ENCODE data around the gene ST8SIA2. TPM values are rescaled to one million over a fixed set of nuclear protein-coding genes. Genes with fewer than 3 reads are reported as not detected.

Gene ST8SIA2, protein sequence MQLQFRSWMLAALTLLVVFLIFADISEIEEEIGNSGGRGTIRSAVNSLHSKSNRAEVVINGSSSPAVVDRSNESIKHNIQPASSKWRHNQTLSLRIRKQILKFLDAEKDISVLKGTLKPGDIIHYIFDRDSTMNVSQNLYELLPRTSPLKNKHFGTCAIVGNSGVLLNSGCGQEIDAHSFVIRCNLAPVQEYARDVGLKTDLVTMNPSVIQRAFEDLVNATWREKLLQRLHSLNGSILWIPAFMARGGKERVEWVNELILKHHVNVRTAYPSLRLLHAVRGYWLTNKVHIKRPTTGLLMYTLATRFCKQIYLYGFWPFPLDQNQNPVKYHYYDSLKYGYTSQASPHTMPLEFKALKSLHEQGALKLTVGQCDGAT
- not detected for total RNA-seq
- not detected for polyA plus RNA-seq
- not detected for total RNA-seq

DNA sequence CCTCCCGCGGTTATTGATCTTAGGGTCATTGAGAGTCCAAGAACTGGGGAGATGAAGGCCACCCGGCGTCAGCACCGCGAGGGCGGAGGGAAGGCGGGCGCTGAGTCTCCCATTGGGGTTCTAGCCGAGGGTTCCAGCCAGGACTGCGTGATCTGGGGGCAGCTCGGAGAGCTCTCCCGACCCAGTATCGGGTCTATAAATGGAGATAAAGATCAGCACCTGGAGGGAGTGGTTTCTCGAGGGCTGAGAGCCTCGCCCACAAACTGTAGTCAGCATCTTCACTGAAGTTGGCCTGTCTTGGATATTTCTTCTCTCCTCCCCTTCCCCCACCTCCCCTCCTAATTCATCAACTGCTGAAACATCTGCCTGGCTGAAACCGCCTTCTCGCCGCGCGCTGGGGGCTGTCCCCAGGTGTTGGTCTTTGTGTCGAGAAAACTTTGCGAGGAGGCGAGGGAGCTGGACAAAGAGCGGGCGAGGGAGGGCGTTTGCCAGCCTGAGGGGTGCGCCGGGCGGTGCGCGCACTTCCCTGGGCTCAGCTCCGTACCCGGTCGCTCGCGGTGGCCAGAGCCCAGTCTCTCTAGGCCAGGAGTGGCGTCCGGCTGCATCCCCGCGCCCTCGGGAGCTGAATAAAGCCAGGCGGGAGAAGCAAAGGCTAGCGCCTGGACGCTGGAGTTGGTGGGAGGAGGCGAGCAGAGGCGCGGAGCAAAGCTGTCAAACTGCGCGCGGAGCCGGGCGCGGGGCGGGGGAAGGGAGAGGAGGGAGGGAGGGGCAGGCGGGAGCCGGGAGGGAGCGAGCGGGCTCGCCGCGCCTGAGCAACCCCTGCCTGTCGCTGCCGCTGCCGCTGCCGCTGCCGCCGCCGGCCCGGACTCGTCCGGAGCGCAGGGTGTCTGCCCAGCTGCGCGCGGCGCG, at the start of gene ST8SIA2:
Gene ST8SIA2, plus strand, starts transcription at position 811 of the 909 bp plus-strand sequence. CDS start 184 bp downstream, outside the sequence.
- Mint-ChIP-seq H3K27ac (no peak within 1 kb of the TSS), H3K27me3 (peaks cover 64 to 87% (median 76%) of the 10 kb centered on the region in 5 donors), H3K36me3 (no peaks in the 10 kb centered on the region), H3K9me3 (peaks cover 0 to 7% (median 0%) of the 10 kb centered on the region in 11 donors), H3K4me1 (peaks cover 2 to 15% (median 6%) of the 10 kb centered on the region in 7 donors), H3K4me3 (peak within 1 kb of the TSS in 2 of 10 donors; percentile 20 to 59)
- Histone ChIP-seq H3K27me3 (ENCODE audit: control insufficient read depth in 2 of 2, insufficient read depth in 2 of 2, low read length in 2 of 2) (peaks cover 0 to 3% of the 10 kb centered on the region in 2 donors), H3K4me3 (ENCODE audit: low read length) (no peak within 1 kb of the TSS), H3K4me1 (ENCODE audit: control insufficient read depth in 2 of 2, insufficient read depth in 2 of 2, low read length in 2 of 2) (no peaks in the 10 kb centered on the region), H3K9me3 (ENCODE audit: control insufficient read depth in 2 of 3, low read length in 3 of 3) (no peaks in the 10 kb centered on the region), H3K27ac (ENCODE audit: low read depth, low read length) (no peak within 1 kb of the TSS), H3K36me3 (ENCODE audit: control insufficient read depth in 2 of 3, insufficient read depth in 3 of 3, low read length in 3 of 3) (no peaks in the 10 kb centered on the region)
- CTCF ChIA-PET, result no interaction called here
- DNase-seq, result no peak
- intact Hi-C loops (cut with micrococcal nuclease), result loop anchor here in 1 of 2 donors (5.0 kb wide), 1 partner anchor 319 kb away; no protein-coding TSS in a partner anchor
- POLR2A ChIA-PET, result no interaction called here
- no peak for ATAC-seq

DNA sequence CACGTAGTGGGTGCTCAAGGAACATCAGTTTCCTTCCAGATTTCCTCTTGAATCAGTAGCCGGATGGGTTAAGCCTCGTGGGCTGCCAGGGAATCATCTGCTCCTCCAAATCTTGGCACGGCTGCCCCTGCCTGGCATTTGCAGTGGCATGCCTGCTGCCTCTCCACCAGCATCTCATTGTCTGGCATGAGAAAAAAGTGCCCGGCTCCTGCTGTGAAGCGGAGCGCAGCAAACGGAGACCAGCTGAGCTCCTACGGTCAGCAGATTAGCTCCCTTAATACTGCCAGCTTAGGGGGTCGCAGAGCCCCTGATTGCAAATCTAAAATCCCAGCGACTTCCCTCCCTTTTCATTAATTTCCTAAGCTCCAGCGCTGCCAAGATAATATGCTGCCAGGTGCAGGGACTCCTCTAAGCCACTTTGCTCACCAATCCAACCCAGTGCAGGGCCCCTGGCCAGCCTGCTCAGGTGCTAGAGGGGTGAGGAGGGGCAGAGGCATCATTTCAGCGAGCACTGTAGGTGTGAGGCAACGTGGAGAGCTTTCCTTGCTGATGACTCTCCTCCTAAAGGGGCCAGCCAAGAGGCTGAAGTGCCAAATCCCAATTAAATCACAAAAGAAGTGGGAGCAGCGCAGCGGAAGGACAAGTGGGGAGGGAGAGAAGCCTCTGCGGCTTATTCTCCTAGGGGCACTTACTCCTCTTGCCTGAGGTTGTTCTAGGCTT, 49.6 kb upstream of the ST8SIA2 start:
- CTCF ChIA-PET, result no interaction called here
- Histone ChIP-seq H3K27me3 (ENCODE audit: control insufficient read depth in 2 of 2, insufficient read depth in 2 of 2, low read length in 2 of 2) (no peaks in the 10 kb centered on the region), H3K4me1 (ENCODE audit: control insufficient read depth in 2 of 2, insufficient read depth in 2 of 2, low read length in 2 of 2) (no peaks in the 10 kb centered on the region), H3K9me3 (ENCODE audit: control insufficient read depth in 2 of 3, low read length in 3 of 3) (no peaks in the 10 kb centered on the region), H3K4me3 (ENCODE audit: low read length) (no peak overlapping the region), H3K36me3 (ENCODE audit: control insufficient read depth in 2 of 3, insufficient read depth in 3 of 3, low read length in 3 of 3) (no peaks in the 10 kb centered on the region), H3K27ac (ENCODE audit: low read depth, low read length) (no peak overlapping the region)
- ATAC-seq (no peak), DNase-seq (no peak)
- no peaks in the 10 kb centered on the region for H3K4me1 Mint-ChIP-seq
- peaks cover 5 to 53% (median 42%) of the 10 kb centered on the region in 5 donors for H3K27me3 Mint-ChIP-seq
- POLR2A ChIA-PET, result no interaction called here
- H3K36me3 Mint-ChIP-seq, result peaks cover 0 to 4% (median 0%) of the 10 kb centered on the region in 5 donors
- peaks cover 0 to 20% (median 3%) of the 10 kb centered on the region in 11 donors for H3K9me3 Mint-ChIP-seq
- H3K27ac Mint-ChIP-seq, result no peak overlapping the region
- no peak overlapping the region for H3K4me3 Mint-ChIP-seq
- intact Hi-C loops (cut with micrococcal nuclease), result no loop called here

DNA sequence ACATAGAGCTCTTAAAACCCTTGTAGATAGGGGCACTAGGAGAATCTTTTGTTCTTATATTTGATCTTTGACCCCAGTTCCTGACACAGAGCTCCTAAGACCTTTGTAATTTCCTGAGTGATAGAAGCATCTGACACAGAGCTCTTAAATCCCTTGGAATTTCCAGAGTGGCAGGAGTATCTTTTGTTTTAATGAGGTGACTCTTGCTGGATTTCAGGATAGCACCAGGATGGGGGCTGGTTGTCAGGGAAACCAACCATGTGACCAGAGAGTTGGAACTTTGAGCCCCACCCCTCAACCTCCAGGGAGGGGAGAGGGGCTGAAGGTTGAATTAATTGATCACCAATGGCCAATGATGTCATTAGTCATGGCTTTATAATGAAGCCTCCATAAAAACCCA, 47.6 kb upstream of the ST8SIA2 start:
- POLR2A ChIA-PET, result no interaction called here
- no peaks in the 10 kb centered on the region for H3K4me1 Mint-ChIP-seq
- no peak for ATAC-seq
- Histone ChIP-seq H3K4me3 (ENCODE audit: low read length) (no peak overlapping the region), H3K27ac (ENCODE audit: low read depth, low read length) (no peak overlapping the region), H3K9me3 (ENCODE audit: control insufficient read depth in 2 of 3, low read length in 3 of 3) (no peaks in the 10 kb centered on the region), H3K4me1 (ENCODE audit: control insufficient read depth in 2 of 2, insufficient read depth in 2 of 2, low read length in 2 of 2) (no peaks in the 10 kb centered on the region), H3K36me3 (ENCODE audit: control insufficient read depth in 2 of 3, insufficient read depth in 3 of 3, low read length in 3 of 3) (no peaks in the 10 kb centered on the region), H3K27me3 (ENCODE audit: control insufficient read depth in 2 of 2, insufficient read depth in 2 of 2, low read length in 2 of 2) (no peaks in the 10 kb centered on the region)
- no peak overlapping the region for H3K27ac Mint-ChIP-seq
- H3K27me3 Mint-ChIP-seq, result peaks cover 5 to 47% (median 45%) of the 10 kb centered on the region in 5 donors
- peak overlapping the region in 1 of 10 donors; percentile 21 for H3K4me3 Mint-ChIP-seq
- peaks cover 0 to 4% (median 0%) of the 10 kb centered on the region in 5 donors for H3K36me3 Mint-ChIP-seq
- CTCF ChIA-PET, result no interaction called here
- no peak for DNase-seq
- intact Hi-C loops (cut with micrococcal nuclease), result no loop called here
- H3K9me3 Mint-ChIP-seq, result peaks cover 0 to 24% (median 4%) of the 10 kb centered on the region in 11 donors

DNA sequence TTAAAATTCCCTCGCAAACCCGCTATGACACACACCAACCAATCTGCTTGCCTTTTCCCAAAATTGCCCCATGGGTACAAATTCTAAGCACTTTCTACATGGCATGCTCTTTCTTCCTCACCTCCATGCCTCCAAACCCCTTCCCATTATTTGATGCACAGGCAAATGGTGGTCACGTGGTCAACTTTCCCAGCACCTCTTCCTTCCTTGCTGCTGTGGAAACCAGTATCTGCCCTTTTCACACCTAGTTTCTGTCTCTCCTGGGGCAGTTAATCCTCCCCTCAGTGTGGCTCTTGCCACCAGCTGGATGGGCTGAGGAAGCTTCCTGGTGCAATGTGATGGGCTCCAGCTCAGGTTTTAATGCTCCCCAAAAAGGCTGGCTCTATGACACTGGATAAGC, 38.4 kb upstream of the ST8SIA2 start:
- no peaks in the 10 kb centered on the region for H3K4me1 ChIP-seq (ENCODE audit: control insufficient read depth in 2 of 2, insufficient read depth in 2 of 2, low read length in 2 of 2)
- H3K9me3 ChIP-seq (ENCODE audit: control insufficient read depth in 2 of 3, low read length in 3 of 3), result no peaks in the 10 kb centered on the region
- ChIA-PET CTCF (no interaction called here), POLR2A (no interaction called here)
- no peak for ATAC-seq
- no peaks in the 10 kb centered on the region for H3K36me3 ChIP-seq (ENCODE audit: control insufficient read depth in 2 of 3, insufficient read depth in 3 of 3, low read length in 3 of 3)
- Mint-ChIP-seq H3K4me1 (no peaks in the 10 kb centered on the region), H3K27me3 (peaks cover 6 to 27% (median 19%) of the 10 kb centered on the region in 5 donors), H3K9me3 (peaks cover 0 to 6% (median 0%) of the 10 kb centered on the region in 11 donors), H3K36me3 (no peaks in the 10 kb centered on the region), H3K4me3 (no peak overlapping the region), H3K27ac (no peak overlapping the region)
- no peak overlapping the region for H3K27ac ChIP-seq (ENCODE audit: low read depth, low read length)
- no peaks in the 10 kb centered on the region for H3K27me3 ChIP-seq (ENCODE audit: control insufficient read depth in 2 of 2, insufficient read depth in 2 of 2, low read length in 2 of 2)
- intact Hi-C loops (cut with micrococcal nuclease), result no loop called here
- DNase-seq, result no peak
- no peak overlapping the region for H3K4me3 ChIP-seq (ENCODE audit: low read length)

DNA sequence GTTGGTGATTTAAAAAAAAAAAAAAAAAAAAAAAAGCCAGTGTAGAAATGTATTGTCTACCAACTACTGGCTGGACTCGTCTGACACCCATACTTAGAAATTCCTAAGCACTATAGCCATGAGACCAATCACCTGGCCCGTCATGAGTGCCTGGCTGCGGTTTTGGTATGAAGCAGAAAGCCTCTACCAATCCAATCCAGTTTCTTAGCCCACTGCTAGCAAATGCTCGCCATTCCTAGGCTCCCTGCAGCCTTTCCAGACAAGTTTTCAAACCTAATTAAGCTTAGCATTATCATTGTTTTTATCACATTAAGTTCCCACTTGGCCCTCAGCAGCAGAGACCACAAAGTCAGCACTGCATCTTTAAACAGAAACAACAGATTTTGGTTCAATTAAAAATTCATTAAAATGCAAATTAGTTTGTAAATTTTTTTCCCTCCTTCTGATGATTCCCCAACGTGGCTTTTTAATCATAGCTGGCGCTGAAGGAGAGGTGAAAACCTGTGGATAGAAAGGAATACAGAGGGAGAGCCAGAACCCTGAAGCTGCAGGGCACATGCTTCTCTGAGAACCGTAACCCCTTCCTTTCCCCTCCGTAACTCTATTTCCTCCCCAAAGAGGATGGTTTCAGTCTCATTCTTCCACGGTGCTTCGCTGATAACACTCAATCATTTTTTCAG, 32.2 kb upstream of the ST8SIA2 start:
- Mint-ChIP-seq H3K36me3 (no peaks in the 10 kb centered on the region), H3K9me3 (peaks cover 0 to 3% (median 0%) of the 10 kb centered on the region in 11 donors), H3K27me3 (peaks cover 3 to 40% (median 22%) of the 10 kb centered on the region in 5 donors), H3K4me1 (no peaks in the 10 kb centered on the region), H3K27ac (no peak overlapping the region), H3K4me3 (no peak overlapping the region)
- POLR2A ChIA-PET, result no interaction called here
- Histone ChIP-seq H3K27me3 (ENCODE audit: control insufficient read depth in 2 of 2, insufficient read depth in 2 of 2, low read length in 2 of 2) (no peaks in the 10 kb centered on the region), H3K9me3 (ENCODE audit: control insufficient read depth in 2 of 3, low read length in 3 of 3) (no peaks in the 10 kb centered on the region), H3K36me3 (ENCODE audit: control insufficient read depth in 2 of 3, insufficient read depth in 3 of 3, low read length in 3 of 3) (no peaks in the 10 kb centered on the region), H3K4me1 (ENCODE audit: control insufficient read depth in 2 of 2, insufficient read depth in 2 of 2, low read length in 2 of 2) (no peaks in the 10 kb centered on the region), H3K27ac (ENCODE audit: low read depth, low read length) (no peak overlapping the region), H3K4me3 (ENCODE audit: low read length) (no peak overlapping the region)
- intact Hi-C loops (cut with micrococcal nuclease), result no loop called here
- ATAC-seq (no peak), DNase-seq (no peak)
- CTCF ChIA-PET, result no interaction called here

DNA sequence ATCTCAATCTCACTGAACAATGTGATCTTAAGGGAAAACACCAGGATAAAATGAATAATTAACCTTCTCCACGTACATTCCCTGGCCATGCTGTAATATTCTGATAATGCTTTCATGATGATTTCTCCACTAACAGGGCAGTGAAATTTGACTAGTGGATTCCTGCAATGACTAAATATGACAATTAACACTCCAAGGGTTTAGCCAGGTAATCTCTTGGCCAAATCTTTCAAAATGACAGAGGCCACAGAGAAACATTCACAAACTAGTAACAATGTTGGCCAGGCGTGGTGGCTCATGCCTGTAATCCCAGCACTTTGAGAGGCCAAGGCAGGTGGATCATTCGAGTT, 31.7 kb upstream of the ST8SIA2 start:
- peaks cover 0 to 40% (median 18%) of the 10 kb centered on the region in 5 donors for H3K27me3 Mint-ChIP-seq
- no peak overlapping the region for H3K4me3 Mint-ChIP-seq
- CTCF ChIA-PET, result no interaction called here
- no peak for DNase-seq
- H3K4me1 Mint-ChIP-seq, result no peaks in the 10 kb centered on the region
- no peaks in the 10 kb centered on the region for H3K4me1 ChIP-seq (ENCODE audit: control insufficient read depth in 2 of 2, insufficient read depth in 2 of 2, low read length in 2 of 2)
- no peaks in the 10 kb centered on the region for H3K36me3 Mint-ChIP-seq
- H3K27ac ChIP-seq (ENCODE audit: low read depth, low read length), result no peak overlapping the region
- POLR2A ChIA-PET, result no interaction called here
- H3K27me3 ChIP-seq (ENCODE audit: control insufficient read depth in 2 of 2, insufficient read depth in 2 of 2, low read length in 2 of 2), result no peaks in the 10 kb centered on the region
- H3K9me3 Mint-ChIP-seq, result peaks cover 0 to 1% (median 0%) of the 10 kb centered on the region in 11 donors
- H3K9me3 ChIP-seq (ENCODE audit: control insufficient read depth in 2 of 3, low read length in 3 of 3), result no peaks in the 10 kb centered on the region
- H3K36me3 ChIP-seq (ENCODE audit: control insufficient read depth in 2 of 3, insufficient read depth in 3 of 3, low read length in 3 of 3), result no peaks in the 10 kb centered on the region
- H3K4me3 ChIP-seq (ENCODE audit: low read length), result no peak overlapping the region
- intact Hi-C loops (cut with micrococcal nuclease), result no loop called here
- no peak overlapping the region for H3K27ac Mint-ChIP-seq
- ATAC-seq, result no peak

All from naive thymus-derived CD4-positive, alpha-beta T cell (primary cell).